Measurements from ENCODE around the gene PHKB.
"Not testable (repeated sequence)": the region's sequence is repeated elsewhere in the genome, so short reads cannot be mapped to it uniquely, and the experiment has no call there.

Gene PHKB

GRCh38 chr16:47627721-47628120 lies 166.6 kb downstream of the PHKB start:
- no peak for DNase-seq

GRCh38 chr16:47631131-47631530 lies 170.0 kb downstream of the PHKB start:
- DNase-seq, result no peak

DNA sequence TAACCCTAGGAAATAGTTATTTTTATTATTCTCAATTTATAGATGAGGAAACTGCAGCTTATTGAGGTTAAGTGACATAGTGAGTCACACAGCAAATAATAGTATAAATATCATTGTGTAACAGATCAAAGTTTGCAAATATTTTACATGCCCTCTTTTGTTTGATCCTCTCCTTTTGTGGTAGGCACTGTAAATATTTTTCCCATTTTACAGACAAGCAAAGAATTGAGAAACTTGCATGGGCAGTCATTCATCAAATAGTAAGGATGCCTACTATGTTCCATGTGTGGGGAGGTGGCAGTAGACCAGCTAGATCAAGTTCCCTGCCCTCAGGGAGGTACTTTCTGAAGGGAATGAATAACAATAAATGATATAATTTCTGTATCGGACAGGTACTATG lies 173.0 kb downstream of the PHKB start:
- DNase-seq, result no peak

- DNase-seq, result no peak
These were observed 173.6 kb downstream of the PHKB start for GRCh38 chr16:47634727-47635126.

GRCh38 chr16:47636501-47637099 lies 175.5 kb downstream of the PHKB start:
- no peak for DNase-seq

DNA sequence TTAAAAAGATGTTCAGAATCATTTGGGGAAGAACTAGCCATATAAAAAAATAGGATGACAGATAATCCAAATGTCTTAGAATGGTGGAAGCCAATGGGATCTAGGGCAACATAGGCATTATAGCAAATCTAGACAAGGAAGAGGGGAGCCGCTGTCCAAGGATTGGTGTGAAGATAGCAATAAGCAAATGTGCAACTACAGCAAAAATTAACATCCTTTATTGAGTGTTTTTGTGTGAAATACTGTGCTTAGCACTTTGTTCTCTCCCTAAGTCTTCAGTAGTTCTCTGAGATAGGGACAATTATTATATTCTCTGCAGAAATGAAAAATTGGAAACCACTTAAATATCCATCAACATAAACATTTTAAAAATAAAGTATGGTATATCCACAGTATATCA lies 177.0 kb downstream of the PHKB start:
- no peak for DNase-seq

DNA sequence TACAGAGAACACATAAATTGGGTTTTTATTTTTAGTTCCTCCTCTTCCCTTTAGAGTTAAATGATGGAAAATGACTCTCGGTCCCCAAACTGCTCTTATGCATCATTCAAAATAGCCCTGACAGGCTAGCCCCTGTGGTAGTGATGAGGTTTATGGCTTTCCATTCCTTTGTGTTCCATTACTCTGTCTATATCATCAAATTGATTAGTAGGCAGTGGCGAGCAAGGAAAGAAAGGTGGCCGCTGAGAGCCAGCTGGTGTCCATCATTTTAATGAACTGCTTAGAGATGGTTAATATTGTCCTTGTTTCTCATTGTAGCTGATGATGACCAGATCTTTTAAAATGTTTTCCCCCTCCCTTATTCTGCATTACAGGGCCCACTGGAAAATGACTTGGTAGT lies 179.5 kb downstream of the PHKB start:
- DNase-seq, result no peak

DNA sequence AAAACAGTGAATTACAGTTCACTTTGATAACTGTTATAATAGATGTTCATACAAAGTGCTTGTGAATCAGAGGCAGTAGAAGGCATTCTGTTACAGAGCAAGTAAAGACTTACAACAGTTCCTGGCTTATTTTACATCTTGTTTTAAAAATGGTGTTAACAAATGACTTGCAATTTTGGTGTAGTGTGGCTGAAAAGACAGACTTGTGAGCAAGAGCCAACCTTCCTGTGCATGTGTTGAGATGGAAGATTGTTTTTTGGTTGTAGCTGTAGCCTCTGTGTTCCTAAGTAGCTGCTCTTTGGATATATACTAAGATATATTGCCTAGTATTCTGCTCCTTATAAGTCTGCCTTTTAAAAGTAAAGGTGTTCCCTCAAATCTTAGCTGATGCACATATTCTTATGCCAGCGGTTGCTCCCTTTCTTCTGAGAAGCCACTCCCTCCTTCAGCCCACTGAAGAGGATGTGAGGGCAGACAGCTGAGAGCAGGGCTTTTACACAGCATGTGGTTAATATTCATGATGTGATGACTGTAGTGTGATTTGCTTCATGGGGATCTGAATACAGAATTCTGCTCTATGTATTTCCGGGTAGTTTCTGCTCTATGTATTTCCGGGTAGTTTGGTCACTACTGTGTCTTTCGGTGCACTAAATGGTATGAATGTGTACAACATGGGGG lies 182.3 kb downstream of the PHKB start:
- DNase-seq, result no peak

DNA sequence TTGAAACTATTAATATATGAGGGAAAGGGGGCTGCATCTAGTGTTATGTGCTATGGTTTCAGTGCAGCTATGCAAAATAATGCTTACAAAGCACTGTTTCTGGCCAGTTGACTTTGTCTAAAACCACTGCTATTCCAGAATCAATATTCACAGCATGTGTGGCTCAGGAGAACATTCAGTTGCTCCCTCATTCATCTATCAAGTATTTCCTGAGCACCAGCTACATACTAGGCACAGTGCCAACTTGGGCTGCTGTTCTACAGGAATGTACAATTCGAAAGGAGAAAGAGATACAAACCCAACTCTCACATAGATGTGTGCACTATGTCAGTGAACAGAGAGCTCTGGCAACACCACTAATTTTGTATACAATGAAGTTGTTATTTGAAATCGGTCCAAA lies 183.0 kb downstream of the PHKB start:
- DNase-seq, result no peak

DNA sequence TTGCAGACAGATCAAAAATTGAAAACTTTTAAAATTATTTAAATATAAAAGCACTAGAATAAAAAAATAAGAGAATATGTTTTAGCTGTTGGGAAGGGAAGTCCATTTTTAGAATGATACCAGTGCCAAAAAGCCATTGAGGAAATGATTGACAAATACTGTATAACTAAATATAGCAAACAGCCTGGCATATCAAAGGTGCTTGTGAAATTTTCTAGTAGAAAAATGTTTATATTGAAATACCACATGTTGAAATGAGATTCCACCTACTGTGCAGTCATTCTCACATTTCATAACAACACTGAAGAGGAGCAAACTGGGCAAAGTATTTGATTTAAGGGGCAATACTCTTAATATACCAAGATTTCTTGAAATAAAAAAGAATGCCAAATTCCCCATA lies 183.5 kb downstream of the PHKB start:
- DNase-seq, result no peak

DNA sequence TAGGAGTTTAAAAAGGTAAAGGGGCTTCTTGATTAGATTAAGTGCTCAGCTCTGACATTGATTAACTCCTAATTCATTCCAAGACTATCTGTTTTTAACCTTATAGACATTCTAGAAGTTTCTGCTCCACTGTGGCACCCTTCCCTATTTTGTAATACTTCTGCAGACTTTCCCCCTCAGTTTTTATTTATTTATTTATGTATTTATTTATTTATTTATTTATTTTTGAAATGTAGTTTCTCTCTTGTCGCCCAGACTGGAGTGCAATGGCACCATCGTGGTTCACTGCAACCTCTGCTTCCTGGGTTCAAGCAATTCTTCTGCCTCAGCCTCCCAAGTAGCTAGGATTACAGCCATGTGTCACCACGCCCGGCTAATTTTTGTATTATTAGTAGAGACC lies 185.8 kb downstream of the PHKB start:
- no peak for DNase-seq

DNA sequence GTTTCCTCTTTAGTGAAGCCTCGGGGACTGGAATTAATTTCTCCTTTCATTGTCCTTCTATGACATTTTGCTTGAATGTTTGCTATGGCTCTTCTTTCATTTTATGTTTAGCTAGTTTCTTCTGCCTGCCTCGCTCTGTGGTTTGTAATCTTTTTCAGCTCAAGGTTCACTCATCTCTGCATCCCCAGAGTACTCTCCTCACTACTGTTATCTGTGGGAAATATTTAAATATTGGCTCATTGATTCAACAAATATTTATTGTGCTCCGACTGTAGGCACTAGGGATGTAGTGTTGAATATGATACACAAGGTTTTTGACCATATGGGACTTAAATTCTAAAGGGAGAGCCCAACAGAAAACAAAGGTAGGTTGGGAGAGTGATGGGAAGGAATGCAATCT lies 195.9 kb downstream of the PHKB start:
- no peak for DNase-seq

GRCh38 chr16:47657977-47658376 lies 196.8 kb downstream of the PHKB start:
- no peak for DNase-seq

DNA sequence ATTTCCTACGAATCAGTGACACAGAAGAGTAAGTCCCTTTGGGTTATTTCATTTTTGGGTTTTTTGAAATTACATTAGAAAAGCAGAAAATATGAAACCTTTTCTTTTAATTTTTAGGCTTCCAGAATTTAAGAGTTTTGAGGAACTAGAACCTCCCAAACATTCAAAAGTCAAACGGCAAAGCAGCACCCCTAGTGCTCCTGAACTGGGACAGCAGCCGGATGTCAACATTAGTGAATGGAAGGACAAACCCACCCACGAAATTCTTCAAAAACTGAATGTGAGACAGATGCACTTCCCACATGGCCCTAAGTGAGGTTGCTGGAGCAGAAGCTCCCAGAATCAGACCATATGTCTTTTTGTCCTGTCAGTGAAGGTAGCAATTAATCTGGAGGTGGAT lies 199.4 kb downstream of the PHKB start:
- DNase-seq, result no peak

GRCh38 chr16:47664653-47665325 lies 203.7 kb downstream of the PHKB start:
- no peak for DNase-seq

GRCh38 chr16:47666434-47666833 lies 205.3 kb downstream of the PHKB start:
- DNase-seq, result no peak

- no peak for DNase-seq
These were observed 206.8 kb downstream of the PHKB start for GRCh38 chr16:47667956-47668355.

GRCh38 chr16:47672475-47672874 lies 211.3 kb downstream of the PHKB start:
- no peak for DNase-seq

- no peak for DNase-seq
These were observed 215.6 kb downstream of the PHKB start for GRCh38 chr16:47676635-47677177.

DNA sequence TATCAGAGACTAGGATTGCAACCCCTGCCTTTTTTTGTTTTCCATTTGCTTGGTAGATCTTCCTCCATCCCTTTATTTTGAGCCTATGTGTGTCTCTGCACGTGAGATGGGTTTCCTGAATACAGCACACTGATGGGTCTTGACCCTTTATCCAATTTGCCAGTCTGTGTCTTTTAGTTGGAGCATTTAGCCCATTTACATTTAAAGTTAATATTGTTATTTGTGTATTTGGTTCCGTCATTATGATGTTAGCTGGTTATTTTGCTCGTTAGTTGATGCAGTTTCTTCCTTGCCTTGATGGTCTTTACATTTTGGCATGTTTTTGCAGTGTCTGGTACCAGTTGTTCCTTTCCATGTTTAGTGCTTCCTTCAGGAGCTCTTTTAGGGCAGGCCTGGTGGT lies 220.4 kb downstream of the PHKB start:
- DNase-seq, result not testable (repeated sequence)

- DNase-seq, result no peak
These were observed 226.6 kb downstream of the PHKB start for GRCh38 chr16:47687694-47688093.

DNA sequence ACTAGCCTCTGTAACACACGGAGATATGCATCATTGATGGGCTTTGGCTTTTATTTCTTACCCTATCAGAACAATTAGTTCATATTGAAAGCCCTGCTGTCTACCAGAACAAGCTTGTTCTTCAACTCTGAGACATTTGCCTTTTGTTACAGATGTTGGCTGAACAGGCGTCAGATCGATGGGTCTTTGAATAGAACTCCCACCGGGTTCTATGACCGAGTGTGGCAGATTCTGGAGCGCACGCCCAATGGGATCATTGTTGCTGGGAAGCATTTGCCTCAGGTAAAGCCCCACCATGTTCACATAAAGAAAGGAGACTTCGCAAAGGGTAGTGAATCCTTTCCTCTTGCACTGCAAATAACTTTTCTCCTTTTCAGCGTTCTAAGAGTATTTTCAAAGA lies 232.1 kb downstream of the PHKB start:
- DNase-seq, result no peak

GRCh38 chr16:47694543-47694942 lies 233.4 kb downstream of the PHKB start:
- DNase-seq, result no peak

DNA sequence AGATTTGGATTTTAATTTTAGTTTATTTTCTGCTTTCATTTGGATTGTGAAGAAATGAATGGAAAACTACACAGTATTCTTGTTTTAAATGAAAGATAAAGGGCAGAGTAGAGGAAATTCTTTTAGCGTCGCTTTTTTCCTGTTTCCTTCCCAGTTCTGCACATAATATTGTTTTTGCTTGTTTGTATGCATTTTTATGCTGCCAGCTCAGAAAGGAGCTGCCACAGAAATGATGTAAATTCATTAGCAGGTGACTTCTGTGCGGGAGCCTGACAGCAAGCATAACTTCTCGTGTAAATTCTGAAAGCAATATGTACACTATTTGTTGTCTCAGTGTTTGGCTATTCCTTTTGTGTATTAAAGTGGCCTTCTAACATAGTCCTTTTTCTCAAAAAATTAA lies 234.6 kb downstream of the PHKB start:
- DNase-seq, result no peak

All from NCI-H524 treated with DMSO at 0.1 percent for 48 hours (cell line).